ENCODE measurements around the gene ATP6V1B1. TPM values are rescaled to one million over a fixed set of nuclear protein-coding genes. Genes with fewer than 3 reads are reported as not detected.
A peak's percentile ranks its signal among the peaks of the same experiment; 100 is the strongest.
"Not testable (repeated sequence)": the region's sequence is repeated elsewhere in the genome, so short reads cannot be mapped to it uniquely, and the experiment has no call there.

ATP6V1B1 gene
- total and polyA plus RNA-seq, 2 experiments from 2014 or later = not detected

- no peak for TF ChIP-seq REST (IDR thresholded peaks at IDR 0.05; ENCODE audit: unreplicated experiment)
- TF ChIP-seq EZH2 (IDR thresholded peaks at IDR 0.05; ENCODE audit: low read depth, unreplicated experiment) = no peak
- TF ChIP-seq ETS1 (IDR thresholded peaks at IDR 0.05) = no peak
- no peak for TF ChIP-seq ZNF114 (CRISPR knock-in tag; IDR thresholded peaks at IDR 0.05)
- no peak for TF ChIP-seq POLR2AphosphoS5 (IDR thresholded peaks at IDR 0.05; ENCODE audit: low read depth)
- TF ChIP-seq ZNF331 (CRISPR knock-in tag; IDR thresholded peaks at IDR 0.05; ENCODE audit: low read depth) = no peak
- no peak for TF ChIP-seq EZH2phosphoT487 (IDR thresholded peaks at IDR 0.05; ENCODE audit: unreplicated experiment)
- TF ChIP-seq STAT1 (IDR thresholded peaks at IDR 0.05; ENCODE audit: unreplicated experiment) = no peak
Measured at GRCh38 chr2:70999362-70999761, 63.7 kb downstream of the ATP6V1B1 start (continued).

- not testable (repeated sequence) for H3K9me3 Mint-ChIP-seq; DNase-seq (ENCODE audit: low spot score); H3K4me3 Mint-ChIP-seq; H3K27me3 ChIP-seq (ENCODE audit: insufficient read depth); H2AFZ ChIP-seq; H3F3A ChIP-seq (replicated peaks; ENCODE audit: low read depth); H3K36me3 Mint-ChIP-seq (ENCODE audit: low read depth); H3K27ac Mint-ChIP-seq; H4K20me1 ChIP-seq (replicated peaks; ENCODE audit: insufficient read depth); H3K9me2 ChIP-seq (ENCODE audit: insufficient read depth); H3K27ac ChIP-seq (ENCODE audit: low read depth); H3K4me1 ChIP-seq (ENCODE audit: insufficient read depth); H3K4me3 ChIP-seq; ATAC-seq; H3K4me2 ChIP-seq; H3K36me3 ChIP-seq (ENCODE audit: insufficient read depth); H3K79me2 ChIP-seq (replicated peaks; ENCODE audit: insufficient read depth)
- H3K27me3 Mint-ChIP-seq (ENCODE audit: insufficient read depth, low read depth, poor library complexity) = peaks cover 27% of the 10 kb centered on the region
- peaks cover 21% of the 10 kb centered on the region for H3K4me1 Mint-ChIP-seq
Measured at GRCh38 chr2:70999931-71000330, 64.2 kb downstream of the ATP6V1B1 start.

GRCh38 chr2:71000780-71001591, 65.3 kb downstream of the ATP6V1B1 start:
- no peaks in the 10 kb centered on the region for H3K79me2 ChIP-seq (replicated peaks; ENCODE audit: insufficient read depth)
- ATAC-seq = peak; percentile 80
- H3K4me1 Mint-ChIP-seq = peaks cover 16% of the 10 kb centered on the region
- H3K36me3 ChIP-seq (ENCODE audit: insufficient read depth) = no peaks in the 10 kb centered on the region
- H3K9me3 Mint-ChIP-seq = no peaks in the 10 kb centered on the region
- H3K4me2 ChIP-seq = peak overlapping the region; percentile 73; the same call in 1 of the 2 replicates
- no peaks in the 10 kb centered on the region for H3K36me3 Mint-ChIP-seq (ENCODE audit: low read depth)
- H4K20me1 ChIP-seq (replicated peaks; ENCODE audit: insufficient read depth) = no peaks in the 10 kb centered on the region
- no peaks in the 10 kb centered on the region for H3F3A ChIP-seq (replicated peaks; ENCODE audit: low read depth)
- peaks cover 9% of the 10 kb centered on the region; the same call in 1 of the 2 replicates for H3K27me3 ChIP-seq (ENCODE audit: insufficient read depth)
- no peak overlapping the region for H3K27ac Mint-ChIP-seq
- no peak overlapping the region for H3K27ac ChIP-seq (ENCODE audit: low read depth)
- DNase-seq (ENCODE audit: low spot score) = peak; percentile 76
- peak overlapping the region; percentile 67 for H3K4me3 Mint-ChIP-seq
- peaks cover 8% of the 10 kb centered on the region; the same call in 1 of the 2 replicates for H3K4me1 ChIP-seq (ENCODE audit: insufficient read depth)
- H3K9me2 ChIP-seq (ENCODE audit: insufficient read depth) = peaks cover 7% of the 10 kb centered on the region; the same call in 1 of the 2 replicates
- H3K27me3 Mint-ChIP-seq (ENCODE audit: insufficient read depth, low read depth, poor library complexity) = peaks cover 31% of the 10 kb centered on the region
- H2AFZ ChIP-seq = peak overlapping the region; percentile 100
- no peak overlapping the region for H3K4me3 ChIP-seq
- TF ChIP-seq ZNF331 (CRISPR knock-in tag; IDR thresholded peaks at IDR 0.05; ENCODE audit: low read depth) (no peak), CTCF (conservative IDR thresholded peaks at IDR 0.05; ENCODE audit: low read depth in 2 of 2) (peak; percentile 92)
